Measurements from ENCODE around the gene DCST2.

DCST2 gene

GRCh38 chr1:155033524-155033923, at the start of gene DCST2, which contains the start of gene DCST1:
TSS of gene DCST2 (minus strand) at chr1:155033781. CDS start at chr1:155033701, 80 bp downstream.
TSS of gene DCST1 (plus strand) at chr1:155033824. CDS start at chr1:155034037, 213 bp downstream.
- in situ Hi-C loops (cut with HindIII; ENCODE audit: low sequenced_read_pairs) = no loop called here

- in situ Hi-C loops (cut with HindIII; ENCODE audit: low sequenced_read_pairs) = no loop called here
Measured at GRCh38 chr1:155083052-155083541, 49.5 kb upstream of the DCST2 start.

DNA sequence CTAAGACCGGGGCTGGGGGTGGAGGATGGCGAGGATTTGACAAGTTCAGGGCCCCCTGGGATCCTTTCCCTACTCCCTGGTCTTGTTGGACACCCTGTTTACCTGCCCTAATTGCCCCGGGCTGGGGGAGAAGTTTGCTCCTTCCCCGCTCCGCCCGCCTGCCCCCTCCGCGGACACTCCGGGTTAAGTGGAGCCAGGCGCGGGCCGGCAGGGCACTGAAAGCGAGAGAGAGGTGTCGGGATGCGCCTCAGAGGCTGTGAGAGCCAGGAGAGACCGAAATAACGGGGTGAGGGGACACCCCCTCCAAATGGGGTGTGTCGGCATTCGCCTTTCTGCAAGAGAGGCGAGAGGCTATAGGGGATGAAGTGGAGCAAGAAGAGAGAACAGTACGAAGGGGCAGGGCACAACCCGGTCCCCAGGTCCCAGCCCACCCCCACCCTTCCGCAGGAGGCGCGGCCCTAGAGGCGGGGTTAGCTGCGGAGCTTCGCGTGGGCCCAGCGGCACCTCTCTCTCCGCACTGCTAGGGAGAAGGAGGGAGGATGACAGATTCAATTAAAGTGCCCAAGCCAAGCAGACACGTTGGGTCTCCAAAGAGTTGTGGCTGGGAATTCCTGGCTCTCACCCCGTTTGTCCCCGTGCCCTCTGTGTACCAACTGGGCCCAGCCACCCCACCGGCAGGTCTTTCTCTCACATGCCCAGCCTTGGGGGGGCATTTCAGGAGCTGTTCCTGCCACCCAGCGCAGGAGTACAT, 48.9 kb upstream of the DCST2 start:
- in situ Hi-C loops (cut with HindIII; ENCODE audit: low sequenced_read_pairs) = no loop called here

DNA sequence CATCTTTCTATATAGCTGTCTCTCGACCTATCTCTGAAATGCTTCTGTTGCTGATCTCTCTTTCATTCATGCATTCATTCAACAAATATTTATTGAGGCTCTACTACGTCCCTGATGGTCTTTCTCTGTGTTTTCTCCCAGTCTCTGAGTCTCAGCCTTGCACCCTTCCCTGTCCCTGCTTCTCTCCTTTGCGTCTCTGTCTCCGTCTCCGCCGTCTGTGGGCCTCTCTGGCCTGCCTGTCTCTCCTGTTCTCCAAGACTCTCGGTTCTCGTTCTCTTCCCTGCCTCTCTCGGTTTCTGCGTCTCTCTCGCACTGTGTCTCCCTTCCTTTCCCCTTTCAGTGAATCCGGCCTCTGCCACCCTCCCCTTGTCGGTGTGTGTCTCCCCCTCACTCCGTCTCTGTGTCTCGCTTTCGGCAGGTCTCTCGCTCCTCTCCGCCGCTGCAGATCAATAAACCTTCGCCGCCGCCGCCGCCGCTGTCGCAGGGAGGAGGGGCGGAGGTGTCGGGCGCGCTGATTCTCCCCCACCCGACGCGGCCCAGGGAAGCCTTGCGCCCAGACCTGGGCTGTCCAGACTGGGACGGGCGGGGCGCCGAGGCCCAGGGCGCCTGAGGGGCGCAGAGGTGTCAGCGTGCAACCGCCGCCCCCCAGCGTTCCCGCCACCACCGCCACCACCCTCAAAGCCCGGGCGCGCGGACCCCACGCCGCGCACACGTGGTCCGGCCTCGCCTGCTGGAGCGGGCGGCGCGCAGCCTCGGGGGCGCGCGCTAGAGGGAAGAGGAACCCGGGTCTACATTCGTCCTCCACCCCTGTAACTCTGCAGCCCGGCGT, 48.1 kb upstream of the DCST2 start:
- in situ Hi-C loops (cut with HindIII; ENCODE audit: low sequenced_read_pairs) = no loop called here

- in situ Hi-C loops (cut with HindIII; ENCODE audit: low sequenced_read_pairs) = no loop called here
Measured at GRCh38 chr1:155080312-155081228, 47.0 kb upstream of the DCST2 start.

DNA sequence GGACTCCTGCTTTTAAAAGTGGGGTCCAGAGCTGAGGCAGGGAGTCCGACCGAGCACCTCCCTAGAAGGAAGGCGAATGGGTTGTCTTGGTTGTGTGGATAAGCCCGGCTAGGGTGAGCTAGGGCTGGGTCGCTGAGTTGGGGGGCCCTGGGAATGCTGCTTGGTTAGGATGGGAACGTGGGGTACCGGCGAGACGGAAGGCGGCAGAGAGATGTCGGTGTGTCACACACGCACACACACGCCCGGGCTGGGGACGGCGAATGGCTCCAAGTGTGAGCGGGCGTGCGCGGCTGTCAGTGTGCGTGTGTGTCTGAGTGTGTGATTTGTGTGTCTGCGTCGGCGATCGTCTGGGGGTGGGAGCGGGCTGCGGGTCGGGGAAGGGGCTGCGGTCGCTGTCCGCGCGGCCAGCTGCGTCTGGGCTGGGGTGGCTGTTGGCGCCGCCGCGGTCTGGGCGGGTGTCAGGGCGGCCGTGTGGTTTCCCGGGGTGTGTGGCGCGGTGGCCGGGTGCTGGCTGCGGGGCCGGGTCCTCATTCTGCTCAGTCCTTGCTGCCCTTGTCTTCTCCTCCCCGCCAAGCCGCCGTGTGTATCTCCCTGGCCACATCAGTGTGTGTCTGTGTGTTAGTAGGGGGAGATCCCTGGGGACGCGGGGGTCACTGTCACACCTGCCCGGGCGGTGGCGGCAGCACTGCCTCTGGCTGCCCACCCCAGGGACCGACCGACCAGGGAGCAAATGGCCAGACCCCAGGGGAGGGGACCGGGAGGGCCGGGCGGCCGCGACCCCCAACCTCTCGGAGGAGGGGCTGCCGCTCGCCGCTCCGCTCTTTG, 46.1 kb upstream of the DCST2 start:
- in situ Hi-C loops (cut with HindIII; ENCODE audit: low sequenced_read_pairs) = no loop called here

- in situ Hi-C loops (cut with HindIII; ENCODE audit: low sequenced_read_pairs) = no loop called here
Measured at GRCh38 chr1:155079210-155079486, 45.6 kb upstream of the DCST2 start.

DNA sequence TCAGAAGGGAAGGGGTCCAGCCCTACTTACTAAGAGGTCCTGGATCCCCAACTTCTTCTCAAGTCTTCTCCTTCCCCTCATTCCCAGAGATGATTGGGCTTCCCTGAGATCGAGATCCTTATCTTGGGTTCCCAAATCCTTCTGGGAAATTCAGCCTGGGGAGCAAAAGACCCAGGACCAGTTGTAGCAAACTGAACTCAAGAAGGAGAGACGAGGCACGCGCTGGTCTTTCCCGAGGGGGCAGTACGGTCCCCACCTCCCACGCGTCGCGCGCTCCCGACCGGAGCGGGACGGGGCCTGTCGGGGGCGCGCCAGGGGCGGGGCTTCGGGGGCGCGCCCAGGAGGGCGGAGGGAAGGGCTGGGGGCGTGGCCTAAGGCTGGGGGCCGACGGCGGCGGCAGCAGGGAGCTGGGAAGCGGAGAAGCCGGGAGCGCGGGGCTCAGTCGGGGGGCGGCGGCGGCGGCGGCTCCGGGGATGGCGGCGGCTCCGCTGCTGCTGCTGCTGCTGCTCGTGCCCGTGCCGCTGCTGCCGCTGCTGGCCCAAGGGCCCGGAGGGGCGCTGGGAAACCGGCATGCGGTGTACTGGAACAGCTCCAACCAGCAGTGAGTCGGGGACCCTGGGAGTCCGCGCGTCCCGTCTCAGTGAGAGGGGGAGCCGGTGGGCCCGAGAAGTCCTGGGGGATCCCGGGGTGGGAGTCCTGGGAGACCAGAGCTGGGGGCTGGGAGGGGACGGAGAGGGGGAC, 45.1 kb upstream of the DCST2 start, which contains the start of gene EFNA3:
Gene EFNA3, plus strand, starts transcription at position 369 of the 741 bp plus-strand sequence. Its CDS starts 105 bp downstream, at position 474.
- in situ Hi-C loops (cut with HindIII; ENCODE audit: low sequenced_read_pairs) = no loop called here

- in situ Hi-C loops (cut with HindIII; ENCODE audit: low sequenced_read_pairs) = no loop called here
Measured at GRCh38 chr1:155077758-155078445, 44.3 kb upstream of the DCST2 start.

DNA sequence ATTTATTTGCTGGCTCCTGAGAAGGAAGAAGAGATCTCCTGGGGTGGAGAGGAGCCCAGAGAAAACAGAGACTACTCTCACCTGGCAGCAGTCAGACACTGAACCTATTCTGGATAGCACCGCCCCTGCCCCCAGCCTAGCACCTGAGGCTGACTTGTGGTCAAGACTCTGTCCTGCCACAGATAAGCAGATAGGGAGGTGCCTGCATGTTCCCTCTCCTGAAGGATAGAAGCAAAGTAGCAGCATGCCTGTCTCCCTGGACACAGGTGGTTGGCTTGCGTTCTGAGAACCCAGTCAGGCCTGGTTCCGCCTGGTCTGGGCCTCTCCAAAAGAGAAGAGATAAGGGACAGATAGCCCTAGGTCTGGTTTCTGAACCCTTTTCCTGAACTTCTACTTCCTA, 43.8 kb upstream of the DCST2 start:
- in situ Hi-C loops (cut with HindIII; ENCODE audit: low sequenced_read_pairs) = no loop called here

GRCh38 chr1:155076371-155076770, 42.8 kb upstream of the DCST2 start:
- in situ Hi-C loops (cut with HindIII; ENCODE audit: low sequenced_read_pairs) = no loop called here

DNA sequence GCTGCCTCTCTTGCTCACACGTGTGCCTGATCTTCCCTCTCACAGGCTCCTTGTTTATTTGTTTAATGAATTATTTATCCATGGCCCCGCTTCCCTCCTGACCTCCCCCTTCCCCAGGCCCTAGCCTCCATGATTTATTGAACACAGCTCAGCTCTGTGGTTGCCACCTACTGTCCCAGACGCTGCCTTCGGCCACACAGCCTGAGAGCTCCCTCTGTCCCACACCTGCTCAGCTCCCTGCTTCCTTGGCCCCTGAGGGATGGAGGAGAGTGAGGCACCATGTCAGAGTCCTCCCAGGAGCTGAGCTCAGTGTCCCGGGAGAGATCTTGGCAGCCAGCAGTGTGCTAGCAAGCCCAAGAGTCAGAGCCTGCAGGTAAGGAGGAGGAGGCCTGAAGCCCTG, 42.0 kb upstream of the DCST2 start:
- in situ Hi-C loops (cut with HindIII; ENCODE audit: low sequenced_read_pairs) = no loop called here

GRCh38 chr1:155073377-155074242, 40.0 kb upstream of the DCST2 start:
- in situ Hi-C loops (cut with HindIII; ENCODE audit: low sequenced_read_pairs) = no loop called here

DNA sequence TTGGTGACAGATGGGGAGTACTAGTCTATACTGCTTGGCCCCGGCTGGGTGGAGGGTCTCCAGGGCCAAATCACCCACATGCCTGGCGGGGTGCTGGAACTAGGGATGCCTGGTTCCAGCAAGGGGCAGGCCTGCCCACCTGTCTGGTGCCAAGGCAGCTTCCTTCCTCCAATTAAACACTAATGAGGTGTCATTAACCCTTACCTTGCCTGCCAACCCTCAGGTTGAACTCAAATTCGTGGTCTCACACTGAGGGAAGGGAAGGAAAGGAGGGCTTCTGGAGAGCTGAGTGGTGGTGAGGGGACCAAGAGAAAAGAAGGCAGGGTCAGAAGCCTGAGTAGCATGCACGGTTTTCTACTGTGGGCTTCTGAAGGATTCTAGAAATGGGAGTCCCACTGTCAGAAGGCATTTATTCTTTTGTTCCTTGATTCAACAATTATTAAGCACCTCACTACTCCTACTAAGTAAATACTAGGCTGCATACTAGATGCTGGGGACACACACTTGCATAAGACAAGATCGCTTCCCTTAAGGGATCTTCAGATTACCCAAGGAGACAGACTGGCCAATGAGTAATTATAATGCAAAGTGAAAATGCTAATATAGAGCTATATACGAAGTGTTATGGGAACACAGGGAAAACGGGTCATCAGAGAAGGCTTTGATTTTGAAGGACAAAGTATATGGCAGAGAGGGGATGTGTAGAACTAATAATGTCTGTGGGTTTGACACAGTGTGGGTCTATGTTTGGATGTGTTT, 39.1 kb upstream of the DCST2 start:
- in situ Hi-C loops (cut with HindIII; ENCODE audit: low sequenced_read_pairs) = no loop called here

- in situ Hi-C loops (cut with HindIII; ENCODE audit: low sequenced_read_pairs) = no loop called here
Measured at GRCh38 chr1:155071701-155072100, 38.1 kb upstream of the DCST2 start.

DNA sequence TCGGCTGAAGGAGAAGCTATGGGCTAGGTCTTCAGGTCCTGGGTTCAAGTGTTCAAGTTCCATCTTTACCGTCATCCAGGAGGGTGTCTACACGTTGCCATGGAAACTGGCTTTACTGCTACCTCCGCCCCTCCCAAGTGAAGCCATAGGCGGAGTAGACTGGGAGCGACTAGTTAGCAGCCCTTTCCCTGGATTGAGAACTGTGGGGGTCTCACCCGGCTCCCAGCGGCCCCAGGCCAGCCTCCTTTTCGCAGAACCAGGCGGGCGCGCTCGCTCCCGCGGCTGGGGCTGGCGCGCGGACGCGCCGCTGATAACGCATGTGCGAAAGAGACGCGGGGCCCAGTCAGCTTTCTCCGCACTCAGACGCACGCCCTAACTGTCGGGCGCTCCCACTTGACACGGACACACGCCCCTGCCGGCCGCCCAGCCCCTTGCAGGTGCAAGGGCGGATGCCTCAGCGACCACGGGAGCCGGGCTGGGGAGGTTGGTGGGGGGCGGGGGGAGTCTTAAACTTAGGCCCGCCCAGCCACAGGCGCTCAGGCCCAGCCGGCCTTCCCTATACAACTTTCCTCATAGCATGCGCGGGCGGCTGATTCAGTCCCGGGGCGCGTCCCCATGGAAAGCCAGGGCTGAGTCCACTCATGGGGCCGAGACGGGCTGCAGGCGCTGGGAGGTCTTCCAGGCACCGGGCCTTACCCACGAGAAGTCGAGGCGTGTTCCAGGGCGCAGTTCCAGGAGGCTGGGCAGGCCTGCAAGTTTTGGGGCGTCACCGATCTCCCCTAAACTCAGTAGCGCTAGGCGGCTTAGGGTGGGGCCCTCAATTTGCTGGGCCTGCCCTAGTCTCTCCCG, 37.4 kb upstream of the DCST2 start:
- in situ Hi-C loops (cut with HindIII; ENCODE audit: low sequenced_read_pairs) = no loop called here

All from endothelial cell of hepatic sinusoid (primary cell).